ENCODE results near the gene LAMA5. TPM values are rescaled to one million over a fixed set of nuclear protein-coding genes. Genes with fewer than 3 reads are reported as not detected.

The LAMA5 gene
- total and polyA plus RNA-seq, 9 donors = 4.7 to 115 (median 42.2) TPM

DNA sequence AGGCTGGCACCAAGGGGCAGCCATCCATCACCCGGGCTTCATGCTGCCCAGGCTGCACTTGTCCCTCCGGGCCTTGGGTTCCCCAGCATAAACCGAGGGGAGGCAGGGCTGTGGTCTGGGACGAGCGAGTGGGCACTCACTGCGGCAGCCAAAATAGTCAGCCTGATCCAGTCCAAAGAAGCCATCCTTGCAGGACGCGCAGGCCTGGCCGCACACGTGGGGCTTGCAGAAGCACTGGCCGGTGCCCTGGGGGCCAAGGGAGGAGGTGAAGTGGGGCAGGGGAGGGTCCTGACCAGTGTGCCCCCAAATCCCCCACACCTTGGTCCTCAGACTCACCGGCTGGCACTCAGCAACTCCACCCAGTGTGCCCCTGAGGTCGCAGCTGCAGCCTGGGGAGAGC is 32.2 kb downstream of the LAMA5 start:
- Histone ChIP-seq H3K27me3 (no peaks in the 10 kb centered on the region), H3K36me3 (no peaks in the 10 kb centered on the region), H3K27ac (no peak overlapping the region), H3K4me1 (ENCODE audit: insufficient read depth) (no peaks in the 10 kb centered on the region), H3K4me3 (no peak overlapping the region), H3K9me3 (no peaks in the 10 kb centered on the region)
- 88 to 93% (median 91%) methylated on average over 9 to 13 of the region's 13 CpGs for WGBS, 3 donors
- DNase-seq = no peak
- TF ChIP-seq EP300 (IDR thresholded peaks at IDR 0.05) = no peak
- no peak for TF ChIP-seq POLR2A (IDR thresholded peaks at IDR 0.05)
- TF ChIP-seq CTCF (IDR thresholded peaks at IDR 0.05) = no peak
- intact Hi-C loops (cut with DNase I) = no loop called here

DNA sequence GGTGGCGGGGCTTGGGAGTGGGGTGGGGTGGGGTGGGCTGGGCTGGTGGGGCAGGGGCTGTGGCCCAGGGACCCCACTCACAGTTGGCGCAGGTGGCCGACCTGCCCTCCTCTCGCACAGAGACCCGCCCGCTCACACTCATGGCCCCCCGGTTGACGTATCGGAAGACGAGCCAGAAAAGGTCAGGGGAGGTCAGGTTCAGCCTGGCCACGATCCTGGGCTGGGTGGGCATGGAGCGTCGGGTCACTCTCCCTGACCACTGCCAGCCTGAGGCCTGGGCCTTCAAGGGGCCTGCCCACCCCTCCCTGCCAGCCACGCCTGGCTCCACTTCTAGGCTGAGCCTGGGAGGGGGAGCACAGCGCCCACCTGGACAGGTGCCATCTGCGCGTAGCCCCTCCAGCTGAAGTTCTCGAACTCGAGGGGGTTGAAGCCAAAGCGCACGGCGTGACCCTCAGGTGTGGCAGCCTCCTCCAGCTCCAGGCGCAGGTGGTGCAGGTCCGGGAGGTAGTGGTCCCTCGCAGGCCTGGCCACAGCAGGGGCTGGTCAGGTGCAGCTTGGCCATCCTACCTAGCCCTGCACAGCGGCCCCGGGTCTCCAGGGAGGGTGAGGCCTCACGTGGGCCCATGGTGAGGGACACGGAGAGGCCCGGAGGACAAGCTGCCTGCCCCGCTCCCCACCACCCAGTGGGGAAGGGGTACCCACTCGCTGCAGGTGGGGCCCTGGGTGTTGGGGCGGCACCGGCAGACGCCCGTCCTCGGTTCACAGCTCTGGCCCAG is 33.1 kb downstream of the LAMA5 start:
- Histone ChIP-seq H3K27ac (no peak overlapping the region), H3K4me1 (ENCODE audit: insufficient read depth) (no peaks in the 10 kb centered on the region), H3K9me3 (no peaks in the 10 kb centered on the region), H3K27me3 (no peaks in the 10 kb centered on the region), H3K36me3 (no peaks in the 10 kb centered on the region), H3K4me3 (no peak overlapping the region)
- DNase-seq = no peak
- no peak for TF ChIP-seq CTCF (IDR thresholded peaks at IDR 0.05)
- TF ChIP-seq POLR2A (IDR thresholded peaks at IDR 0.05) = no peak
- TF ChIP-seq EP300 (IDR thresholded peaks at IDR 0.05) = no peak
- intact Hi-C loops (cut with DNase I) = no loop called here
- WGBS, 3 donors = 78 to 86% (median 82%) methylated on average over 28 to 37 of the region's 37 CpGs

GRCh38 chr20:62332989-62333819 is 33.9 kb downstream of the LAMA5 start:
- Histone ChIP-seq H3K36me3 (no peaks in the 10 kb centered on the region), H3K9me3 (no peaks in the 10 kb centered on the region), H3K4me3 (no peak overlapping the region), H3K27me3 (no peaks in the 10 kb centered on the region), H3K27ac (no peak overlapping the region), H3K4me1 (ENCODE audit: insufficient read depth) (no peaks in the 10 kb centered on the region)
- intact Hi-C loops (cut with DNase I) = no loop called here
- 93% methylated on average over 29 to 34 of the region's 34 CpGs for WGBS, 3 donors
- no peak for DNase-seq
- TF ChIP-seq CTCF (IDR thresholded peaks at IDR 0.05) (no peak), EP300 (IDR thresholded peaks at IDR 0.05) (no peak), POLR2A (IDR thresholded peaks at IDR 0.05) (no peak)

DNA sequence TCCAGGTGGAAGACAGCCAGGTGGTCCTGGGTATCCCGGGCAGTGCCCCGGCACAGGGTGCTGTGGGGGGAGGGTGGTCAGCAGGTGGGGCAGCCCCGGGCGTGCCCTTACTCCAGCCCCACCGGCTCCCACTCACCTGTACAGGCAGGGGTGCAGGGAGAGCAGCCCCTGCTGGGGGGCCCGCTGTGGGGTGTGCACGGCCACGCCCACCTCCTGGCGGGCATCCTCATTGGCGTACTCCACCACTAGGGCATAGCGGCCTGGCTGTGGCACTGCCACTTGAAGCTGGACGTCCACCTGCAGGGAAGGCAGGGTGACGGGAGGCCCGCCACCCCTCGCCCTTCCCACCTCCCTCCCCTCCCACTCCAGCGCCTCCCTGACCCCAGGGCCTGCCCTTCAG is 34.7 kb downstream of the LAMA5 start:
- Histone ChIP-seq H3K4me1 (ENCODE audit: insufficient read depth) (no peaks in the 10 kb centered on the region), H3K4me3 (no peak overlapping the region), H3K36me3 (no peaks in the 10 kb centered on the region), H3K9me3 (no peaks in the 10 kb centered on the region), H3K27me3 (no peaks in the 10 kb centered on the region), H3K27ac (no peak overlapping the region)
- WGBS, 3 donors = 85 to 89% (median 88%) methylated on average over 14 to 16 of the region's 16 CpGs
- intact Hi-C loops (cut with DNase I) = no loop called here
- no peak for DNase-seq
- no peak for TF ChIP-seq POLR2A (IDR thresholded peaks at IDR 0.05)
- TF ChIP-seq CTCF (IDR thresholded peaks at IDR 0.05) = no peak
- no peak for TF ChIP-seq EP300 (IDR thresholded peaks at IDR 0.05)

All from ovary (tissue), 9 donors.